ENCODE results near the gene ASS1. TPM values are rescaled to one million over a fixed set of nuclear protein-coding genes. Genes with fewer than 3 reads are reported as not detected.

Gene ASS1
- total RNA-seq, 1 experiment from 2014 or later = 40.3 TPM

DNA sequence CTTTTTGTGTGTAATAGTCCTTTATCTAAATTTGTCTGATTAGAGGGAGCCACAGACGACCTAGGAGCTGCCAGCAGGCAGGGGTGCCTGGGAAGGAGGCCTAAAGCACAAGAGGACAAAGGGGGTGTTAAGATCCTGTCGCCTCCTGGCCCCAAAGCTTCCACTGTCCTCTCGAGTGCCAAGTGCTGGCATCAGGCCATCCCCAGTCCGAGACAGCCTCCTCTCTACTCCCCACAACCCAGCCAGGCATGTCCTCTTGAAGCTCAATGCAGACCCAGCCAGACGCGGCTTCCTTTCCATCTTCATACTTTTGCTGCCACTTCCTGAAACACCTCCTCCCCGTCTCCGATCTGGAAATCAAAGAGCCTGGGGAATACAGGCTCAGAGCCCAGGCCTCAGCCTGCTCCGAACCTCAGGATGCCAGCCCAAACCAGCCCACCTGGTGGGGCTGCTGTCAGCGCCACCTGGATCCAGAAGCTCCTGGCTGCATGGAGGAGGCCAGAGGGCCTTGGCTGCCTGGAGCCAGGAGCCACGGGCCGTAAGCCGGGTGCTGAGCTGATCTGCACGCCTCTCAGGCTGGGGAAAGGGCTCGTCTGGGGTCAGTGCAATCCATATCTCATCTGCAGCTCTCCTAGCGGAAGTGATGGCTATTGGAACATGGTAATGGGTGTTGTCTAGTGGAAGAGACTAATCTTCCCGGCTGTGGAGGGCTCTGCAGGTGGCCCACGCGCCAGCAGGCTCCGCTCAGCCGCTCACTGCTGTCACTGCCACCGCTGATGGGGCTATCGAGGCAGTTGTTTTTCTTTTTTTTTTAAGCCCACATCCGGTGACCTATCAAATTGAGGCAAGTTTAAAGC lies 74.4 kb downstream of the ASS1 start:
- CTCF ChIA-PET = no interaction called here
- Mint-ChIP-seq H3K27ac (ENCODE audit: unreplicated experiment) (no peak overlapping the region), H3K4me1 (ENCODE audit: low read depth, unreplicated experiment) (no peaks in the 10 kb centered on the region), H3K9me3 (ENCODE audit: low read depth, unreplicated experiment) (no peaks in the 10 kb centered on the region), H3K4me3 (ENCODE audit: low read depth, unreplicated experiment) (no peak overlapping the region), H3K27me3 (ENCODE audit: unreplicated experiment) (peaks cover 14% of the 10 kb centered on the region), H3K36me3 (ENCODE audit: insufficient read depth, unreplicated experiment) (no peaks in the 10 kb centered on the region)
- intact Hi-C loops (cut with micrococcal nuclease; ENCODE audit: unreplicated experiment) = no loop called here
- BruUV-seq (replicated peaks) = no TSS peak
- TF ChIP-seq, protein P1, sequence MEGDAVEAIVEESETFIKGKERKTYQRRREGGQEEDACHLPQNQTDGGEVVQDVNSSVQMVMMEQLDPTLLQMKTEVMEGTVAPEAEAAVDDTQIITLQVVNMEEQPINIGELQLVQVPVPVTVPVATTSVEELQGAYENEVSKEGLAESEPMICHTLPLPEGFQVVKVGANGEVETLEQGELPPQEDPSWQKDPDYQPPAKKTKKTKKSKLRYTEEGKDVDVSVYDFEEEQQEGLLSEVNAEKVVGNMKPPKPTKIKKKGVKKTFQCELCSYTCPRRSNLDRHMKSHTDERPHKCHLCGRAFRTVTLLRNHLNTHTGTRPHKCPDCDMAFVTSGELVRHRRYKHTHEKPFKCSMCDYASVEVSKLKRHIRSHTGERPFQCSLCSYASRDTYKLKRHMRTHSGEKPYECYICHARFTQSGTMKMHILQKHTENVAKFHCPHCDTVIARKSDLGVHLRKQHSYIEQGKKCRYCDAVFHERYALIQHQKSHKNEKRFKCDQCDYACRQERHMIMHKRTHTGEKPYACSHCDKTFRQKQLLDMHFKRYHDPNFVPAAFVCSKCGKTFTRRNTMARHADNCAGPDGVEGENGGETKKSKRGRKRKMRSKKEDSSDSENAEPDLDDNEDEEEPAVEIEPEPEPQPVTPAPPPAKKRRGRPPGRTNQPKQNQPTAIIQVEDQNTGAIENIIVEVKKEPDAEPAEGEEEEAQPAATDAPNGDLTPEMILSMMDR (IDR thresholded peaks at IDR 0.05; ENCODE audit: unreplicated experiment) = no peak
- DNase-seq = no peak

DNA sequence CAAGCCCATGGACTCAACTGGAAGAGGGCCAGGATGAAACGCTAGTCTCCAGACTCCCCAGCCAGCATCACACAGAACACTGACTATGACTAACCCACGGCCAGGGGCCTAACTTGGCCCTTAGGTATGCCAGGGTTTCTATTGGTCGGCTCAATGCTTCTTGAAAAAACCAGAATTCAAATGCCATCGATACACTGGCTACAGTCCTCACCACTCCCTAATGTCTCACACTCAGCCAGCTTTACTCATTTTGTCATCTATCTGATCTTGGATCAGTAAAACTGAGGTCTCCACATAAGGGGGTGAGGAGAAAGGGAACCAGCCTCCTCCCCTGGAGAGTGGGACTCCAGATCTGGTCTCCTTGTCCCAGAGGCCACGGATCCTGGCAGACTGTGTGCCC lies 75.2 kb downstream of the ASS1 start:
- no TSS peak for BruUV-seq (replicated peaks)
- Mint-ChIP-seq H3K27me3 (ENCODE audit: unreplicated experiment) (peaks cover 19% of the 10 kb centered on the region), H3K4me3 (ENCODE audit: low read depth, unreplicated experiment) (no peak overlapping the region), H3K9me3 (ENCODE audit: low read depth, unreplicated experiment) (no peaks in the 10 kb centered on the region), H3K27ac (ENCODE audit: unreplicated experiment) (no peak overlapping the region), H3K36me3 (ENCODE audit: insufficient read depth, unreplicated experiment) (no peaks in the 10 kb centered on the region), H3K4me1 (ENCODE audit: low read depth, unreplicated experiment) (no peaks in the 10 kb centered on the region)
- DNase-seq = no peak
- intact Hi-C loops (cut with micrococcal nuclease; ENCODE audit: unreplicated experiment) = no loop called here
- CTCF ChIA-PET = no interaction called here
- TF ChIP-seq, protein P1 (IDR thresholded peaks at IDR 0.05; ENCODE audit: unreplicated experiment) = no peak

DNA sequence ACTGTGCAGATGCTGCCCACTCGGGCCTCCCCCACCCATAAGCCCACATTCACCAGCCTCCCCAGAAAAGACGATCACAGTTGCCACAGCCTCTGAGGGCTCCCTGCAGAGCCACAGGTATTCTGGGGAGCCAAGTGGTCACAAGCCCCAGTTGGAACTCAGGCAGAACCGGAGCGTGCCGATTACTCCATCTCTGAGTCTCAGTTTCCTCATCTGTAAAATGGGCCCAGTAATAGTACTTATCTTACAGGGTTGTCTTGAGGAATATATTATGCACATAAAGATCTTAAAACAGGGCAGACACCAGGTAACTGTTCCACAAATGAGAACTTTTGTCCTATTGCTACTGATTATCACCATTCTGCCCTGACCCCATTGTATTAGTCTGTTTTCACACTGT lies 77.0 kb downstream of the ASS1 start:
- Mint-ChIP-seq H3K27ac (ENCODE audit: unreplicated experiment) (no peak overlapping the region), H3K4me3 (ENCODE audit: low read depth, unreplicated experiment) (no peak overlapping the region), H3K4me1 (ENCODE audit: low read depth, unreplicated experiment) (no peaks in the 10 kb centered on the region), H3K36me3 (ENCODE audit: insufficient read depth, unreplicated experiment) (no peaks in the 10 kb centered on the region), H3K27me3 (ENCODE audit: unreplicated experiment) (peaks cover 37% of the 10 kb centered on the region), H3K9me3 (ENCODE audit: low read depth, unreplicated experiment) (no peaks in the 10 kb centered on the region)
- TF ChIP-seq, protein P1 (IDR thresholded peaks at IDR 0.05; ENCODE audit: unreplicated experiment) = no peak
- CTCF ChIA-PET = no interaction called here
- DNase-seq = no peak
- intact Hi-C loops (cut with micrococcal nuclease; ENCODE audit: unreplicated experiment) = no loop called here
- no TSS peak for BruUV-seq (replicated peaks)

DNA sequence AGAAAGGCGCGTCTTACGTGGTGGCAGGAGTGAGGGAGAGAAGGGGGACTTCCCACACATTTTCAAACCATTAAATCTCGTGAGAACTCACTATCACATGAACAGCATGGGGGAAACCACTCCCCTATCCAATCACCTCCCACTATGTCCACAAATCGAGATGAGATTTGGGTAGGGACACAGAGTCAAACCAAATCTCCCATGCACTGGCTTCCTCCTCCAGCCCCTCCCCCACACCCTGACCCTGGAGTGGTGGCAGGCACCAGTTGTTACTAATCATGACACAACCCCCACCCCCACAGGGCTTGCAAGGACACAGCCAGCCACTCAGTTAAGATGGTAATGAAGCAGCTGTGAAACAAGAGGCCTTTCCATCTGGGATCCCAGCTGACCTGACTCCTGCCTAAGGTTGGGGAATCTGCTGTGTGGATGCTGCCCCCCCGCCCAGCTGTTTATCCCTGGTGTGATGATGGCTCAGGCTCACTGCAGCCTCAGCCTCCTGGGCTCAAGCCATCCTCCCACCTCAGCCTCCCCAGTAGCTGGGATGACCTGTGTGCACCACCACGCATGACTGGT lies 77.6 kb downstream of the ASS1 start:
- TF ChIP-seq, protein P1 (IDR thresholded peaks at IDR 0.05; ENCODE audit: unreplicated experiment) = no peak
- no peak for DNase-seq
- Mint-ChIP-seq H3K4me1 (ENCODE audit: low read depth, unreplicated experiment) (no peaks in the 10 kb centered on the region), H3K36me3 (ENCODE audit: insufficient read depth, unreplicated experiment) (no peaks in the 10 kb centered on the region), H3K27ac (ENCODE audit: unreplicated experiment) (no peak overlapping the region), H3K27me3 (ENCODE audit: unreplicated experiment) (peaks cover 43% of the 10 kb centered on the region), H3K9me3 (ENCODE audit: low read depth, unreplicated experiment) (no peaks in the 10 kb centered on the region), H3K4me3 (ENCODE audit: low read depth, unreplicated experiment) (no peak overlapping the region)
- CTCF ChIA-PET = no interaction called here
- intact Hi-C loops (cut with micrococcal nuclease; ENCODE audit: unreplicated experiment) = no loop called here
- no TSS peak for BruUV-seq (replicated peaks)

Data from Calu3 (cell line).